Fibroblast of gingiva (primary cell): Measurements from ENCODE around the gene PSORS1C2.
A peak's percentile ranks its signal among the peaks of the same experiment; 100 is the strongest.
"Not testable (repeated sequence)": the region's sequence is repeated elsewhere in the genome, so short reads cannot be mapped to it uniquely, and the experiment has no call there.

Source experiments
- DNase-seq: peaks from one replicate; pipeline ENCODE4 v3.0.0-alpha.2; 2011; ENCODE audit warnings: low read depth

PSORS1C2 gene

DNA sequence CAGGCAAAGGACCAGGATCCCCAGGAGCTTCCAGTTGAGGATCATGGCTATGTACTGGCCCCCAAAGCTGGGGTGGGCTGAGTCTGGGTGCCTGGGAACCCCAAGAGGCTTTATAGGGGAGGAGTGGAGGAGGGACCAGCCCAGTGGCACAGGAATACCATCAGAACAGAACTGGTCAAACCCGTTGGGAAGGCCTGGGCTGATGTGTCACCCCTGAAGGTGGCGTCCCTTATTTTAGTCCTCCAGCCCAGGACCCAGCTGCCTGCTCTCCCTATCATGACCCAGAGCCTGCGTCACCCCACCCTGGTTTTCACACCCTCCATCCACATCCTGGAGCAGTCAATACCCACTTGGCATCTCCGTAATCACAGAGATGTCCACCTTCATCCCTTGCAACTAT is at the start of gene PSORS1C2:
Gene PSORS1C2 (minus strand): TSS at position 85 of the 400 bp plus-strand sequence. CDS start 40 bp downstream, at position 45.
- no peak for DNase-seq

GRCh38 chr6:31187780-31188194 is 48.9 kb upstream of the PSORS1C2 start:
- no peak for DNase-seq

- DNase-seq: peak; percentile 27
These were observed 47.3 kb upstream of the PSORS1C2 start for GRCh38 chr6:31186052-31186734.

DNA sequence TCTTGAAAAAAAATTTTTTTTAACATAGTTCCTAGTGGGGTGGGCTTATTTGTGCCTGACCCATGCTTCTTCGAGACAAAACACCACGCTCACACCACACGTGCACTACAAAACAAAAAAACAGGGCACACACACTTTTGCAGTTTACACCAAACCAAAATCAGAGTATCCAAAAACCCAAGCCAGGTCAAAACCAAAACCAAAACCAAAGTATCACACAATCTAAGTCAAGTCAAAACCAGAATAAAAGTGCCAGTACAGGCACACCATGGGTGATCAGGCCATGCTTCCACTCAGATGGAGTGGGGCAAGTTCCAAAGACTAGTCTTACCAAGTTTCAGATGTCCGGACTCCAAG is 46.8 kb upstream of the PSORS1C2 start:
- not testable (repeated sequence) for DNase-seq

- DNase-seq: not testable (repeated sequence)
These were observed 45.0 kb upstream of the PSORS1C2 start for GRCh38 chr6:31183859-31184258.

- DNase-seq: not testable (repeated sequence)
These were observed 44.4 kb upstream of the PSORS1C2 start for GRCh38 chr6:31183287-31183686.

- DNase-seq: peak; percentile 69
These were observed 41.6 kb upstream of the PSORS1C2 start for GRCh38 chr6:31180500-31180899.

GRCh38 chr6:31179896-31180295 is 41.0 kb upstream of the PSORS1C2 start:
- no peak for DNase-seq

DNA sequence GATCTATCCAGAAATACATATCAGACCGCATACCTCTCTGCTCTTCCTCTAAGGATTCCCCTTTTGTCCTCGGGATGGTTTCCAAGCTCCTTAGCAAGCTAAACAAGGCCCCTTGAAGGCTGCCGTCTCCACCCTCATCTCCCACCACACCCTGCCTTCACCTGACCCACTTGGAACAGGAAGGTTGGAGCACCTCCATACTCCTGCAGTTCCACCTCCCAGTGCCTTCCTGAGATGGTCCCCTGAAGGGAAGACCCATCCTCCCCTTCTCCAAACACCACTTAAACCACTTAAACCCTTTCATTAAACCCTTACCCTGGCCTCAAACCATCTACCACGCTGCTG is 40.1 kb upstream of the PSORS1C2 start:
- no peak for DNase-seq

DNA sequence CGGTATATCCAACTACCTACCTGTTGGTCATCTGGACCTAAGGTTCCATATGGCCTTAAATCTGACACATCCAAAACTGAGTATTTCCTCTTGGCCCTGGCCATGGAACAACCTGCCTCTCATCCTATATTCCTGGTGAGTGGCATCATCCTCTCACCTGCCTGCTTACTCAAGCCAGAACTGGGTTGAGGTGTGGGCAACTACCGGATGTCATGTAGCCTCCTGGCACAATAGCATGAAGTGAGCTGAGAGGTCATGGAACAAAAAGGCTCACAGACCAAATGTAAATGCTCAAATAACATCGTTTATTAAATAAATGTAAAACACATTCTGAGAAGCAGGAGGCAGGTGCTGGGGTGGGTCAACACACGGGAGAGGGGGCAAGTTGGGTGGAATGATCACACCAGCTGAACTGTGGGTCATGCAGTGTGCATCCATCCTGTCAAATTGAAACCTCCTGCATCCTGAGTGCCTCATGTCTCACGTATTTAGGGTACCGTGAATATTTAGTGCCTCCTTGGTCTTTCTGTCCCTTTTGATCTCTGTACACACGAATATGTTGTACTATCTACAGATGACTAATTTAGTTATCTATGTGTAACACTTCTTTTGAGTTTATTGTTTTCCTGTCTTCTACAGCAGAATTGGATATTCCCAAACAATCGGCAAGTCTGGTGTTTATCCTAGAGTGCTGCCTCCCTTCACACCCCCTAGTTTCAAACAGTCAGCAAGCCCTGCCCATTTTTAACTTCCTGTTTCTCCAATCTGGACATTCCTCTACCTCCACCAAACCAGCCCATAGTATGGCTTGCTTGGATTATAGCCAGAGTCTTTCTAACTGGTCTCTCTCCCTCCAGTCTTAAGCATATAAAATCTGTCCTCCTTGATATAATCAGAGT is 39.5 kb upstream of the PSORS1C2 start:
- no peak for DNase-seq

GRCh38 chr6:31175971-31176370 is 37.1 kb upstream of the PSORS1C2 start:
- DNase-seq: no peak

GRCh38 chr6:31174378-31174777 is 35.5 kb upstream of the PSORS1C2 start:
- DNase-seq: no peak

DNA sequence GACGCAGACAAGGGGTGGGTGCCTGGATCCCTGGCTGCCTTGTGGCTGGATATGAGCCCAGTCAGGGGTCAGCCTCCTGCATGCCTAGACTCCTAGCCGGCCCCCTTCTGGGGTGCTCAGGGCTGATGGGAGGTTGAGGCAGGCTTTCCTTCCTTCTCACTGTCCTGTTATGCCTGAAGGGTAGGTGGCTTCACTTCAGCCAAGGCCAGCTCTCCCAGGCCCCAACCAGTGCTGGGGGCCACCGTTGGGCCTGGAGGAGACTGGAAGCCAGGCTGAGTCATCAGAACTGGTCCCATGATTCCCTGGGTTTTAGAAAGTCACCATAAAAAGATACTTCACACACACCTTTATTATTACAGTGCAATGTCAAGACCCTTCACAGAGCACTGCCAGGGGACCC is 34.5 kb upstream of the PSORS1C2 start:
- DNase-seq: no peak

- no peak for DNase-seq
These were observed 34.1 kb upstream of the PSORS1C2 start for GRCh38 chr6:31172973-31173384.

GRCh38 chr6:31171931-31172905 is 33.4 kb upstream of the PSORS1C2 start:
- DNase-seq: no peak

- DNase-seq: no peak
These were observed 32.3 kb upstream of the PSORS1C2 start for GRCh38 chr6:31170987-31171671.

DNA sequence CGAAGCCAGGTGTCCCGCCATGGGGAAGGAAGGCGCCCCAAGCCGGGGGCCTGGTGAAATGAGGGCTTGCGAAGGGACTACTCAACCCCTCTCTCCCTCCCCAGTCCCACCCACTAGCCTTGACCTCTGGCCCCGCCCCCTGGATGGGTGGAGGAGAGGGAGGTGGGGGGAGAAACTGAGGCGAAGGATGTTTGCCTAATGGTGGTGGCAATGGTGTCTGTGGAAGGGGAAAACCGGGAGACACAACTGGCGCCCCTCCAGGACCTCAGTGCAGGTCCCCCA is 31.7 kb upstream of the PSORS1C2 start, which contains the start of gene POU5F1:
Gene POU5F1 (minus strand): TSS at position 83 of the 282 bp plus-strand sequence. CDS start 62 bp downstream, at position 21.
- no peak for DNase-seq

GRCh38 chr6:31169858-31170599 is 31.2 kb upstream of the PSORS1C2 start:
- not testable (repeated sequence) for DNase-seq

GRCh38 chr6:31169123-31169857 is 30.4 kb upstream of the PSORS1C2 start:
- no peak for DNase-seq

GRCh38 chr6:31168606-31169005 is 29.7 kb upstream of the PSORS1C2 start:
- no peak for DNase-seq
